Ramos (cell line): Measurements from ENCODE around the gene PCDHGA11.
"Not testable (repeated sequence)": the region's sequence is repeated elsewhere in the genome, so short reads cannot be mapped to it uniquely, and the experiment has no call there.

Experiments used
- in situ Hi-C: fragments of 300-500 bp; cut with MboI; formaldehyde crosslinking; loops from one replicate; pipeline ENCODE4 v1.14.3; 2022; ENCODE audit warnings: low sequenced_read_pairs; ENCODE audit not compliant: unreplicated experiment

The PCDHGA11 gene

GRCh38 chr5:141427783-141428426 is 7.1 kb downstream of the PCDHGA11 start:
- in situ Hi-C loops: no loop called here

- in situ Hi-C loops: no loop called here
Measured at GRCh38 chr5:141430332-141431113, 9.7 kb downstream of the PCDHGA11 start, which contains the start of gene PCDHGA12. Gene PCDHGA12 (plus strand): TSS chr5:141430507. CDS start chr5:141430760, 253 bp downstream.

GRCh38 chr5:141431286-141431685 is 10.4 kb downstream of the PCDHGA11 start:
- in situ Hi-C loops: no loop called here

- in situ Hi-C loops: not testable (repeated sequence)
Measured at GRCh38 chr5:141432308-141432707, 11.5 kb downstream of the PCDHGA11 start.

- in situ Hi-C loops: not testable (repeated sequence)
Measured at GRCh38 chr5:141432726-141433125, 11.9 kb downstream of the PCDHGA11 start.

- in situ Hi-C loops: no loop called here
Measured at GRCh38 chr5:141434006-141434405, 13.2 kb downstream of the PCDHGA11 start.

- in situ Hi-C loops: no loop called here
Measured at GRCh38 chr5:141437221-141437620, 16.4 kb downstream of the PCDHGA11 start.

- in situ Hi-C loops: no loop called here
Measured at GRCh38 chr5:141439411-141440141, 18.7 kb downstream of the PCDHGA11 start.

- in situ Hi-C loops: no loop called here
Measured at GRCh38 chr5:141440341-141440740, 19.5 kb downstream of the PCDHGA11 start.

GRCh38 chr5:141441571-141442170 is 20.8 kb downstream of the PCDHGA11 start:
- in situ Hi-C loops: no loop called here

- in situ Hi-C loops: no loop called here
Measured at GRCh38 chr5:141465351-141465750, 44.5 kb downstream of the PCDHGA11 start.
